ENCODE results near the gene NFIL3. TPM values are rescaled to one million over a fixed set of nuclear protein-coding genes. Genes with fewer than 3 reads are reported as not detected.

The NFIL3 gene
- polyA plus RNA-seq, 1 donor from 2014 or later, result 31.6 TPM

GRCh38 chr9:91465420-91465819 lies 41.8 kb upstream of the NFIL3 start (continued):
- TF ChIP-seq TAF1 (IDR thresholded peaks at IDR 0.05; ENCODE audit: low read depth) (no peak), MXI1 (conservative IDR thresholded peaks at IDR 0.05; ENCODE audit: poor library complexity, severe bottlenecking) (no peak)

- Histone ChIP-seq H2AFZ (ENCODE audit: low read depth, low read length) (no peak overlapping the region), H3F3A (ENCODE audit: insufficient read depth, low read length, poor library complexity, severe bottlenecking) (no peaks in the 10 kb centered on the region), H3K9me2 (ENCODE audit: insufficient read depth, low read length) (no peaks in the 10 kb centered on the region), H3K9ac (ENCODE audit: low read length) (no peak overlapping the region), H3K9me3 (ENCODE audit: low read length) (no peaks in the 10 kb centered on the region), H3K4me2 (ENCODE audit: low read length) (no peak overlapping the region), H3K27me3 (ENCODE audit: insufficient read depth, low read depth, low read length) (no peaks in the 10 kb centered on the region), H3K27ac (ENCODE audit: low read length) (no peak overlapping the region), H3K36me3 (ENCODE audit: insufficient read depth, low read length) (no peaks in the 10 kb centered on the region), H3K79me2 (replicated peaks; ENCODE audit: insufficient read depth, low read length) (no peaks in the 10 kb centered on the region), H4K20me1 (ENCODE audit: insufficient read depth) (no peaks in the 10 kb centered on the region), H3K4me3 (ENCODE audit: low read length) (no peak overlapping the region)
- no peak for TF ChIP-seq EP300 (conservative IDR thresholded peaks at IDR 0.05; ENCODE audit: poor library complexity, severe bottlenecking)
- no peak for TF ChIP-seq POLR2AphosphoS5 (IDR thresholded peaks at IDR 0.05)
- TF ChIP-seq CTCF (IDR thresholded peaks at IDR 0.05; ENCODE audit: poor library complexity, severe bottlenecking), result no peak
- no peak for TF ChIP-seq EZH2 (IDR thresholded peaks at IDR 0.05; ENCODE audit: borderline replicate concordance, insufficient read depth, low read length, poor library complexity, severe bottlenecking)
- no peak for TF ChIP-seq SMC3 (conservative IDR thresholded peaks at IDR 0.05; ENCODE audit: poor library complexity)
- no peak for TF ChIP-seq RAD21 (conservative IDR thresholded peaks at IDR 0.05)
- TF ChIP-seq REST (IDR thresholded peaks at IDR 0.05; ENCODE audit: borderline replicate concordance), result no peak
- no peak for TF ChIP-seq TAF1 (IDR thresholded peaks at IDR 0.05; ENCODE audit: low read depth)
- no peak for TF ChIP-seq MXI1 (conservative IDR thresholded peaks at IDR 0.05; ENCODE audit: poor library complexity, severe bottlenecking)
These were observed 35.3 kb upstream of the NFIL3 start for GRCh38 chr9:91458906-91459305.

GRCh38 chr9:91452844-91453243 lies 29.2 kb upstream of the NFIL3 start:
- Histone ChIP-seq H3K4me3 (ENCODE audit: low read length) (no peak overlapping the region), H3K36me3 (ENCODE audit: insufficient read depth, low read length) (no peaks in the 10 kb centered on the region), H3K27me3 (ENCODE audit: insufficient read depth, low read depth, low read length) (no peaks in the 10 kb centered on the region), H4K20me1 (ENCODE audit: insufficient read depth) (no peaks in the 10 kb centered on the region), H3K9me2 (ENCODE audit: insufficient read depth, low read length) (no peaks in the 10 kb centered on the region), H3K4me2 (ENCODE audit: low read length) (no peak overlapping the region), H3F3A (ENCODE audit: insufficient read depth, low read length, poor library complexity, severe bottlenecking) (no peaks in the 10 kb centered on the region), H3K9ac (ENCODE audit: low read length) (no peak overlapping the region), H3K27ac (ENCODE audit: low read length) (no peak overlapping the region), H3K9me3 (ENCODE audit: low read length) (no peaks in the 10 kb centered on the region), H2AFZ (ENCODE audit: low read depth, low read length) (no peak overlapping the region), H3K79me2 (replicated peaks; ENCODE audit: insufficient read depth, low read length) (no peaks in the 10 kb centered on the region)
- TF ChIP-seq EP300 (conservative IDR thresholded peaks at IDR 0.05; ENCODE audit: poor library complexity, severe bottlenecking), result no peak
